HepG2 (cell line): ENCODE data around the gene OR52B4. TPM values are rescaled to one million over a fixed set of nuclear protein-coding genes. Genes with fewer than 3 reads are reported as not detected.

Experiments
- ATAC-seq: fragments of 200-7000 bp; cut with Tn5 transposase; 3 replicates; pipeline ENCODE4 v1.9.1; 2020; ENCODE audit warnings: mild to moderate bottlenecking, moderate library complexity
- BruUV-seq: library from RNA; stranded (reverse); fragments of 400-500 nt; replicated peaks from 2 replicates; lab custom pipeline; 2021; lab: Mats Ljungman, UMichigan
- CTCF ChIA-PET: fragments of 300-600 bp; formaldehyde crosslinking; extraction: SDS; loops from one replicate; lab custom pipeline; 2021; ENCODE audit warnings: low total read pairs, inconsistent platforms, low intra/inter-chr PET ratio; lab: Yijun Ruan, JAX
- POLR2A ChIA-PET: fragments of 350-600 bp; sonication (Branson Sonifier 250); formaldehyde crosslinking; loops from one replicate; lab custom pipeline; 2020; ENCODE audit warnings: antibody characterized with exemption, inconsistent platforms; lab: Yijun Ruan, JAX
- DNase-seq: peaks from one replicate; pipeline ENCODE4 v3.0.0-alpha.2; 2015; ENCODE audit warnings: low spot score
- FAIRE-seq: peaks from 3 replicates; lab custom pipeline; 2011; peaks lifted over from hg19 to GRCh38; lab: Jason Lieb, UNC
- H2AFZ ChIP-seq: one replicate; pipeline ENCODE4 v1.6.1; 2011; ENCODE audit warnings: low read length, inconsistent platforms
- H3K27ac ChIP-seq: fragments of 300-600 bp; 3 replicates; pipeline ENCODE4 v1.8.0; 2011; ENCODE audit warnings: mixed run types, mild to moderate bottlenecking, mixed read lengths, low read length, inconsistent platforms; ENCODE audit not compliant: insufficient read depth; ENCODE audit errors: extremely low read length
- H3K27me3 ChIP-seq, 2 experiments: fragments of 200-600 bp in 1 of 2; 2 replicates in 1 of 2; 3 replicates in 1 of 2; pipeline versions ENCODE4 v1.6.0 to v1.8.0; 2011; ENCODE audit warnings: low read length in 2 of 2, mild to moderate bottlenecking in 2 of 2, moderate library complexity in 2 of 2, inconsistent platforms in 1 of 2; ENCODE audit not compliant: insufficient read depth in 2 of 2, control insufficient read depth in 1 of 2
- H3K36me3 ChIP-seq, 2 experiments: fragments of 200-600 bp in 1 of 2; replicated peaks in 1 of 2; 2 replicates in 1 of 2; 3 replicates in 1 of 2; pipeline versions ENCODE4 v1.5.1 to v1.8.0; 2011; ENCODE audit warnings: low read length in 2 of 2, inconsistent platforms in 1 of 2; ENCODE audit not compliant: insufficient read depth in 2 of 2, control insufficient read depth in 1 of 2
- H3K4me1 ChIP-seq: 2 replicates; pipeline ENCODE4 v1.5.1; 2012; ENCODE audit warnings: low read length, inconsistent platforms; ENCODE audit not compliant: insufficient read depth
- H3K4me2 ChIP-seq: 2 replicates; pipeline ENCODE4 v1.6.0; 2011; ENCODE audit warnings: low read depth, low read length, inconsistent platforms
- H3K4me3 ChIP-seq, 3 experiments: fragments of 200-600 bp in 1 of 3; sonication (generic), shearing (Covaris generic) in 1 of 3; replicated peaks in 1 of 3; 2 replicates each; pipeline ENCODE4 v1.5.1; 2011 to 2016; ENCODE audit warnings: low read length in 3 of 3, inconsistent platforms in 2 of 3, low read depth in 2 of 3, mild to moderate bottlenecking in 2 of 3, control low read depth in 1 of 3, mixed read lengths in 1 of 3; ENCODE audit not compliant: insufficient read depth in 1 of 3
- H3K79me2 ChIP-seq: one replicate; pipeline ENCODE4 v1.6.1; 2011; ENCODE audit warnings: low read length, inconsistent platforms; ENCODE audit not compliant: insufficient read depth
- H3K9ac ChIP-seq: 2 replicates; pipeline ENCODE4 v1.6.0; 2011; ENCODE audit warnings: mild to moderate bottlenecking, low read depth, low read length, inconsistent platforms; ENCODE audit not compliant: insufficient read depth
- H3K9me3 ChIP-seq: 2 replicates; pipeline ENCODE4 v1.5.1; 2012; ENCODE audit warnings: mild to moderate bottlenecking, low read length
- H4K20me1 ChIP-seq: 2 replicates; pipeline ENCODE4 v1.6.0; 2011; ENCODE audit warnings: inconsistent platforms, mild to moderate bottlenecking, low read length, moderate library complexity; ENCODE audit not compliant: insufficient read depth
- CBX5 ChIP-seq: sonication (generic); formaldehyde crosslinking; IDR thresholded peaks from 2 replicates; pipeline ENCODE4 v1.4.0; 2020; ENCODE audit warnings: missing genetic modification reagents, borderline replicate concordance
- KLF16 ChIP-seq, 2 experiments: sonication (generic) in 1 of 2; formaldehyde crosslinking in 1 of 2; IDR thresholded peaks; 2 replicates each; pipeline versions ENCODE4 v1.6.1 to v1.8.0; 2016 to 2023; ENCODE audit warnings: missing genetic modification reagents in 2 of 2, missing compliant biosample characterization in 1 of 2
- MAZ ChIP-seq, 2 experiments: sonication (generic) in 1 of 2; formaldehyde crosslinking in 1 of 2; IDR thresholded peaks; 2 replicates each; pipeline versions ENCODE4 v1.5.0 to v1.6.1; 2012 to 2020; ENCODE audit warnings: low read depth in 2 of 2, mild to moderate bottlenecking in 2 of 2, borderline replicate concordance in 1 of 2, improper control_type of control experiment in 1 of 2, low read length in 1 of 2, missing genetic modification reagents in 1 of 2, moderate library complexity in 1 of 2
- MTF2 ChIP-seq: sonication (generic); formaldehyde crosslinking; IDR thresholded peaks from 2 replicates; pipeline ENCODE4 v1.5.0; 2020; ENCODE audit warnings: missing genetic modification reagents, borderline replicate concordance
- MXI1 ChIP-seq: IDR thresholded peaks from 3 replicates; pipeline ENCODE4 v1.6.1; 2012; ENCODE audit warnings: low read depth, low read length, inconsistent platforms, borderline replicate concordance
- NFIB ChIP-seq: sonication (generic); formaldehyde crosslinking; IDR thresholded peaks from 2 replicates; pipeline ENCODE4 v1.9.0; 2021; ENCODE audit warnings: missing genetic modification reagents, mild to moderate bottlenecking, borderline replicate concordance
- NFRKB ChIP-seq: fragments of 450-650 bp; IDR thresholded peaks from 2 replicates; pipeline ENCODE4 v1.6.1; 2017
- SOX13 ChIP-seq, 3 experiments: fragments of 450-650 bp in 1 of 3; sonication (generic) in 1 of 3; formaldehyde crosslinking in 1 of 3; IDR thresholded peaks in 2 of 3; conservative IDR thresholded peaks in 1 of 3; 2 replicates each; pipeline versions ENCODE4 v1.5.0 to v1.6.1; 2016 to 2020; ENCODE audit warnings: antibody characterized with exemption in 1 of 3, mild to moderate bottlenecking in 1 of 3, missing compliant biosample characterization in 1 of 3, missing genetic modification reagents in 1 of 3, moderate library complexity in 1 of 3
- ZC3H13 ChIP-seq: sonication (generic); formaldehyde crosslinking; IDR thresholded peaks from 2 replicates; pipeline ENCODE4 v1.8.1; 2023; ENCODE audit warnings: mild to moderate bottlenecking, missing genetic modification reagents, moderate library complexity
- ZNF446 ChIP-seq: sonication (generic); formaldehyde crosslinking; IDR thresholded peaks from 2 replicates; pipeline ENCODE4 v1.5.0; 2020; ENCODE audit warnings: mild to moderate bottlenecking, missing genetic modification reagents
- ZNF746 ChIP-seq: sonication (generic); formaldehyde crosslinking; IDR thresholded peaks from 2 replicates; pipeline ENCODE4 v1.8.0; 2022; ENCODE audit warnings: mild to moderate bottlenecking, missing genetic modification reagents
- ZNF775 ChIP-seq: sonication (generic); formaldehyde crosslinking; IDR thresholded peaks from 2 replicates; pipeline ENCODE4 v1.4.0; 2020; ENCODE audit warnings: missing genetic modification reagents, mild to moderate bottlenecking, moderate library complexity, borderline replicate concordance
- WGBS: methylation state at CpG from one replicate; pipeline ENCODE4 v1.1.6; 2017; ENCODE audit warnings: low lambda C conversion rate; 5-methylcytosine and 5-hydroxymethylcytosine counted together
- in situ Hi-C: cut with HindIII; loops from 2 replicates; pipeline ENCODE4 v1.10.0; 2017; ENCODE audit warnings: low pct_unique_long_range_greater_than_20kb; ENCODE audit not compliant: extremely low pct_ligation_motif_present
- intact Hi-C: fragments of 100-400 bp; cut with micrococcal nuclease; formaldehyde crosslinking; loops from one replicate; pipeline ENCODE4 v1.10.0; 2022; ENCODE audit not compliant: unreplicated experiment
- polyA plus RNA-seq, 8 experiments: library from polyadenylated mRNA; depleted of rRNA in 3 of 8; stranded (reverse) in 7 of 8; unstranded in 1 of 8; fragments of >200 nt; fragmentation: Illumina TruSeq in 4 of 8; extraction: Trizol in 4 of 8; gene quantifications; 2 replicates each; pipeline versions ENCODE4 v1.2.1 to v1.2.3, GENCODE V29; 2011 to 2016; ENCODE audit warnings: low read depth in 4 of 8, missing spikeins in 1 of 8, mixed read lengths in 1 of 8; ENCODE audit not compliant: insufficient read depth in 1 of 8
- total RNA-seq, 5 experiments: library from RNA; depleted of rRNA; stranded (reverse); fragments of >200 nt; fragmentation: Illumina TruSeq; extraction: Trizol; gene quantifications; 2 replicates each; pipeline ENCODE4 v1.2.3, GENCODE V29; 2016; ENCODE audit warnings: low read depth in 1 of 5
- TF ChIP-seq, protein P1 (sequence below): sonication (generic); formaldehyde crosslinking; IDR thresholded peaks from 2 replicates; pipeline ENCODE4 v1.5.0; 2020; ENCODE audit warnings: mild to moderate bottlenecking, missing genetic modification reagents
- TF ChIP-seq, protein P2 (sequence below): sonication (generic); formaldehyde crosslinking; IDR thresholded peaks from 2 replicates; pipeline ENCODE4 v1.4.0; 2020; ENCODE audit warnings: mild to moderate bottlenecking, missing genetic modification reagents
- TF ChIP-seq, protein P3 (sequence below): sonication (generic); formaldehyde crosslinking; IDR thresholded peaks from 2 replicates; pipeline ENCODE4 v1.8.0; 2022; ENCODE audit warnings: mild to moderate bottlenecking, missing genetic modification reagents, moderate library complexity
- TF ChIP-seq, protein P4 (sequence below): sonication (generic); formaldehyde crosslinking; IDR thresholded peaks from 2 replicates; pipeline ENCODE4 v1.4.0; 2020; ENCODE audit warnings: low read depth, mild to moderate bottlenecking, missing genetic modification reagents
- TF ChIP-seq, protein P5 (sequence below): sonication (generic); formaldehyde crosslinking; IDR thresholded peaks from 2 replicates; pipeline ENCODE4 v1.8.1; 2023; ENCODE audit warnings: mild to moderate bottlenecking, moderate library complexity, missing genetic modification reagents
- TF ChIP-seq, protein P6 (sequence below): sonication (generic); formaldehyde crosslinking; conservative IDR thresholded peaks from 2 replicates; pipeline ENCODE4 v1.4.0; 2020; ENCODE audit warnings: missing genetic modification reagents

Gene OR52B4
- total and polyA plus RNA-seq, 2 of the 13 experiments (the other 11 are each of a cell fraction or from before 2014, with no cell fraction given) = not detected

DNA sequence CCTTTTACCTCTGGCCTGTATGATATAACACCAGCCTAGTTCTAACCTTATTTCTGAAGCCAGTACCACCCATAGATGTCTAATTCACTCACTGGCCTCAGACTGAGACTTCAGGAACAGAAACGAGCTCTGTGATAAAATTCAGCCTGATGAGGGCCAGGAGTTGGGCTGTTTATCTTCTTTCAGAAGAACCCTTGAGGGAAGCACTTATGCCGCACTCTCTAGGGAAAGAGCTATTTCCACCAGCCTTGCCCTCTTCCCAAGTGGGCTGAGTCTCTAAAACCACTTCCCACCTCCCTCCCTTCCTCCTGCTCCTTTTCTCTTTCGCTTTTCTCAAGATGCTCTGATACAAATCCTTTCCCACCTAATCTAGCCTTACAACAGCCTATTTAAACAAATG, 2.0 kb upstream of the OR52B4 start:
- FAIRE-seq (no peak), ATAC-seq (no peak), DNase-seq (no peak)
- H4K20me1 ChIP-seq = no peaks in the 10 kb centered on the region
- no TSS peak for BruUV-seq
- in situ Hi-C loops (no loop called here), intact Hi-C loops (no loop called here)
- no peaks in the 10 kb centered on the region for H3K9me3 ChIP-seq
- ChIA-PET POLR2A (no interaction called here), CTCF (no interaction called here)
- H3K4me1 ChIP-seq = no peaks in the 10 kb centered on the region
- no peak overlapping the region for H2AFZ ChIP-seq
- H3K9ac ChIP-seq = no peak overlapping the region
- no peaks in the 10 kb centered on the region for H3K36me3 ChIP-seq
- no peaks in the 10 kb centered on the region for H3K79me2 ChIP-seq
- H3K4me3 ChIP-seq = no peak overlapping the region
- H3K27me3 ChIP-seq = peaks cover 0 to 5% of the 10 kb centered on the region in 2 experiments; a peak in 1 of 5 replicates
- no peak overlapping the region for H3K27ac ChIP-seq
- H3K4me2 ChIP-seq = no peak overlapping the region
- under 1% methylated on average over 3 of the region's 3 CpGs for WGBS
- TF ChIP-seq, protein P1, sequence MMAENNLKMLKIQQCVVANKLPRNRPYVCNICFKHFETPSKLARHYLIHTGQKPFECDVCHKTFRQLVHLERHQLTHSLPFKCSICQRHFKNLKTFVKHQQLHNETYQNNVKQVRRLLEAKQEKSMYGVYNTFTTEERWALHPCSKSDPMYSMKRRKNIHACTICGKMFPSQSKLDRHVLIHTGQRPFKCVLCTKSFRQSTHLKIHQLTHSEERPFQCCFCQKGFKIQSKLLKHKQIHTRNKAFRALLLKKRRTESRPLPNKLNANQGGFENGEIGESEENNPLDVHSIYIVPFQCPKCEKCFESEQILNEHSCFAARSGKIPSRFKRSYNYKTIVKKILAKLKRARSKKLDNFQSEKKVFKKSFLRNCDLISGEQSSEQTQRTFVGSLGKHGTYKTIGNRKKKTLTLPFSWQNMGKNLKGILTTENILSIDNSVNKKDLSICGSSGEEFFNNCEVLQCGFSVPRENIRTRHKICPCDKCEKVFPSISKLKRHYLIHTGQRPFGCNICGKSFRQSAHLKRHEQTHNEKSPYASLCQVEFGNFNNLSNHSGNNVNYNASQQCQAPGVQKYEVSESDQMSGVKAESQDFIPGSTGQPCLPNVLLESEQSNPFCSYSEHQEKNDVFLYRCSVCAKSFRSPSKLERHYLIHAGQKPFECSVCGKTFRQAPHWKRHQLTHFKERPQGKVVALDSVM (CRISPR knock-in tag) = no peak
- no peak for TF ChIP-seq MAZ (IDR thresholded peaks at IDR 0.05; ENCODE audit: borderline replicate concordance, low read depth, low read length)
- TF ChIP-seq MAZ (CRISPR knock-in tag; IDR thresholded peaks at IDR 0.05; ENCODE audit: low read depth) = no peak
- TF ChIP-seq MTF2 (CRISPR knock-in tag) = no peak
- TF ChIP-seq SOX13 (IDR thresholded peaks at IDR 0.05) = no peak
- no peak for TF ChIP-seq SOX13 (CRISPR knock-in tag; conservative IDR thresholded peaks at IDR 0.05 in 1 of 2, IDR thresholded peaks at IDR 0.05 in 1 of 2)
- TF ChIP-seq, protein P2, sequence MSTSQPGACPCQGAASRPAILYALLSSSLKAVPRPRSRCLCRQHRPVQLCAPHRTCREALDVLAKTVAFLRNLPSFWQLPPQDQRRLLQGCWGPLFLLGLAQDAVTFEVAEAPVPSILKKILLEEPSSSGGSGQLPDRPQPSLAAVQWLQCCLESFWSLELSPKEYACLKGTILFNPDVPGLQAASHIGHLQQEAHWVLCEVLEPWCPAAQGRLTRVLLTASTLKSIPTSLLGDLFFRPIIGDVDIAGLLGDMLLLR = no peak
- TF ChIP-seq, protein P3, sequence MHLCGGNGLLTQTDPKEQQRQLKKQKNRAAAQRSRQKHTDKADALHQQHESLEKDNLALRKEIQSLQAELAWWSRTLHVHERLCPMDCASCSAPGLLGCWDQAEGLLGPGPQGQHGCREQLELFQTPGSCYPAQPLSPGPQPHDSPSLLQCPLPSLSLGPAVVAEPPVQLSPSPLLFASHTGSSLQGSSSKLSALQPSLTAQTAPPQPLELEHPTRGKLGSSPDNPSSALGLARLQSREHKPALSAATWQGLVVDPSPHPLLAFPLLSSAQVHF (CRISPR knock-in tag) = no peak
- TF ChIP-seq NFRKB = no peak
- no peak for TF ChIP-seq ZC3H13 (CRISPR knock-in tag)
- TF ChIP-seq, protein P4, sequence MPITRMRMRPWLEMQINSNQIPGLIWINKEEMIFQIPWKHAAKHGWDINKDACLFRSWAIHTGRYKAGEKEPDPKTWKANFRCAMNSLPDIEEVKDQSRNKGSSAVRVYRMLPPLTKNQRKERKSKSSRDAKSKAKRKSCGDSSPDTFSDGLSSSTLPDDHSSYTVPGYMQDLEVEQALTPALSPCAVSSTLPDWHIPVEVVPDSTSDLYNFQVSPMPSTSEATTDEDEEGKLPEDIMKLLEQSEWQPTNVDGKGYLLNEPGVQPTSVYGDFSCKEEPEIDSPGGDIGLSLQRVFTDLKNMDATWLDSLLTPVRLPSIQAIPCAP (CRISPR knock-in tag) = no peak
- TF ChIP-seq ZNF446 (CRISPR knock-in tag) = no peak
- TF ChIP-seq MXI1 = no peak
- TF ChIP-seq ZNF746 (CRISPR knock-in tag) = no peak
- TF ChIP-seq CBX5 = no peak
- TF ChIP-seq KLF16 (CRISPR knock-in tag; IDR thresholded peaks at IDR 0.05) = no peak
- no peak for TF ChIP-seq NFIB (CRISPR knock-in tag)
- TF ChIP-seq, protein P5, sequence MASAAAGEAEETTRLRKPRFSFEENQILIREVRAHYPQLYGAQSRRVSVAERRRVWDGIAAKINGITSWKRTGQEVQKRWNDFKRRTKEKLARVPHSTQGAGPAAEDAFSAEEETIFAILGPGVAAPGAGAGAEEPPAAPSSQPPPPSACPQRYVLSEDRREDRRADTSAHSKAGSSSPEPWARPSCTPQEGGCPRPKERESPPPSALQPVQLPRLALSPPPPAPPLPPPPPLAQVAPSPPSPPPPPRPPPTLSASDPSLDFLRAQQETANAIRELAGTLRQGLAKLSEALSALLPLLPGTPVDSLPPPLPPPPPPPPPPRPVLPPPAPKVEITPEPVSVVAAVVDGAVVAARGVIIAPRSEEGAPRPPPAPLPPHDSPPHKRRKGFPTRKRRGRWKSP (CRISPR knock-in tag) = no peak
- TF ChIP-seq ZNF775 = no peak
- TF ChIP-seq, protein P6, sequence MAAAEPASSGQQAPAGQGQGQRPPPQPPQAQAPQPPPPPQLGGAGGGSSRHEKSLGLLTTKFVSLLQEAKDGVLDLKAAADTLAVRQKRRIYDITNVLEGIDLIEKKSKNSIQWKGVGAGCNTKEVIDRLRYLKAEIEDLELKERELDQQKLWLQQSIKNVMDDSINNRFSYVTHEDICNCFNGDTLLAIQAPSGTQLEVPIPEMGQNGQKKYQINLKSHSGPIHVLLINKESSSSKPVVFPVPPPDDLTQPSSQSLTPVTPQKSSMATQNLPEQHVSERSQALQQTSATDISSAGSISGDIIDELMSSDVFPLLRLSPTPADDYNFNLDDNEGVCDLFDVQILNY = no peak
